Nephron (organoid): ENCODE data around the gene TEX14.

Source experiments
- H3K27ac Mint-ChIP-seq, 3 experiments: 2 replicates each; pipeline ENCODE4 v1.8.0; 2020; ENCODE audit warnings: mixed read lengths in 3 of 3, mild to moderate bottlenecking in 2 of 3, moderate library complexity in 1 of 3
- H3K27me3 Mint-ChIP-seq: 2 replicates; pipeline ENCODE4 v1.8.0; 2021; ENCODE audit warnings: low read depth, mild to moderate bottlenecking, moderate library complexity, mixed read lengths
- H3K36me3 Mint-ChIP-seq: 2 replicates; pipeline ENCODE4 v1.8.0; 2020; ENCODE audit warnings: low read depth, mixed read lengths
- H3K4me1 Mint-ChIP-seq: 2 replicates; pipeline ENCODE4 v1.8.0; 2020; ENCODE audit warnings: mixed read lengths
- H3K4me3 Mint-ChIP-seq, 3 experiments: 2 replicates each; pipeline ENCODE4 v1.8.0; 2020; ENCODE audit warnings: mild to moderate bottlenecking in 3 of 3, mixed read lengths in 3 of 3, moderate library complexity in 2 of 3
- H3K9me3 Mint-ChIP-seq: 2 replicates; pipeline ENCODE4 v1.8.0; 2020; ENCODE audit warnings: mixed read lengths
- TF ChIP-seq, protein P1 (sequence below), 3 experiments: fragments of 200-600 bp; sonication (generic); IDR thresholded peaks; one replicate each; pipeline ENCODE4 v1.5.0; 2021; ENCODE audit warnings: antibody characterized with exemption in 3 of 3; ENCODE audit not compliant: unreplicated experiment in 3 of 3

Gene TEX14

DNA sequence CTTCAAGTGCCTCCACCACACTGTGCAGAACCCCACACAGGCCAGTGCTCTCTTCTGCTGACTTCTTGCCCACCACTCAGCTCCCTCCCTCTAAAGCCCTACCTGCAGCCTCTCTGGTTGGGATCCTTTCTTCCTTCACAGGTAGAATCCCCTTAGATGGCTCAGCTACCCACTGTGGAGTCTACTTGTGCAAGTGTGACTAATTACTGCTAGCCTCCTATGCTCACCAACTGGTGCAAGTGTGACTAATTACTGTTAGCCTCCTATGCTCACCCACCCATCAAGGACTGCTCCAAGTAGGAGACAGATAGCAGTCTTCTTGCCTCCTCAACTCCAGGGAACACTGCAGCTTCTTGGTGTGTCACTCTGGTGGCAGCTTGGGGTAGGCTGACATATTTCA, 43.6 kb downstream of the TEX14 start:
- no peaks in the 10 kb centered on the region for H3K27me3 Mint-ChIP-seq
- no peaks in the 10 kb centered on the region for H3K9me3 Mint-ChIP-seq
- no peaks in the 10 kb centered on the region for H3K4me1 Mint-ChIP-seq

DNA sequence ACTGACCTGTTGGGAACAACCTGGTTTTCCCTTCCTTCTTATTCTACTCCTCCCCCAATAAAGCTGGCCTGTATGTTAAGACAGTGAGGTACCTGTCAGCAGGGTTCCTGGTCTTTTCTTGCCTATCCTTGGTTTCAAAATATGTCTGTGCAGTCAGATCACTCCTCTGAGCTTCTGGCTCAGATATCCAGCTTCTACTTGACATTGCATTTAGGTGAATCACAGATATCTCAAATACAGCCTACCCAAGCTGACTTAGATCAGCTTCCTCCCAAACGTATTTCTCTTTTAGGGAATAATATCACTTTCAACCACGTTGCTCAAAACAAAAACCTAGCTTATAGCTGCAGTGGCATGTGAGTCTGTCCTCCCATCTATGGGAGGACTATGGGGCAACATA, 48.7 kb downstream of the TEX14 start:
- Mint-ChIP-seq H3K27me3 (no peaks in the 10 kb centered on the region), H3K36me3 (no peaks in the 10 kb centered on the region), H3K4me3 (no peak overlapping the region), H3K4me1 (no peaks in the 10 kb centered on the region), H3K9me3 (no peaks in the 10 kb centered on the region), H3K27ac (no peak overlapping the region)
- TF ChIP-seq, protein P1, sequence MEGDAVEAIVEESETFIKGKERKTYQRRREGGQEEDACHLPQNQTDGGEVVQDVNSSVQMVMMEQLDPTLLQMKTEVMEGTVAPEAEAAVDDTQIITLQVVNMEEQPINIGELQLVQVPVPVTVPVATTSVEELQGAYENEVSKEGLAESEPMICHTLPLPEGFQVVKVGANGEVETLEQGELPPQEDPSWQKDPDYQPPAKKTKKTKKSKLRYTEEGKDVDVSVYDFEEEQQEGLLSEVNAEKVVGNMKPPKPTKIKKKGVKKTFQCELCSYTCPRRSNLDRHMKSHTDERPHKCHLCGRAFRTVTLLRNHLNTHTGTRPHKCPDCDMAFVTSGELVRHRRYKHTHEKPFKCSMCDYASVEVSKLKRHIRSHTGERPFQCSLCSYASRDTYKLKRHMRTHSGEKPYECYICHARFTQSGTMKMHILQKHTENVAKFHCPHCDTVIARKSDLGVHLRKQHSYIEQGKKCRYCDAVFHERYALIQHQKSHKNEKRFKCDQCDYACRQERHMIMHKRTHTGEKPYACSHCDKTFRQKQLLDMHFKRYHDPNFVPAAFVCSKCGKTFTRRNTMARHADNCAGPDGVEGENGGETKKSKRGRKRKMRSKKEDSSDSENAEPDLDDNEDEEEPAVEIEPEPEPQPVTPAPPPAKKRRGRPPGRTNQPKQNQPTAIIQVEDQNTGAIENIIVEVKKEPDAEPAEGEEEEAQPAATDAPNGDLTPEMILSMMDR (IDR thresholded peaks at IDR 0.05; ENCODE audit: unreplicated experiment in 3 of 3), result no peak

More for the DNA sequence above, 43.6 kb downstream of the TEX14 start:
- Mint-ChIP-seq H3K4me3 (no peak overlapping the region), H3K27ac (no peak overlapping the region), H3K36me3 (no peaks in the 10 kb centered on the region)
- TF ChIP-seq, protein P1 (IDR thresholded peaks at IDR 0.05; ENCODE audit: unreplicated experiment in 3 of 3), result no peak

DNA sequence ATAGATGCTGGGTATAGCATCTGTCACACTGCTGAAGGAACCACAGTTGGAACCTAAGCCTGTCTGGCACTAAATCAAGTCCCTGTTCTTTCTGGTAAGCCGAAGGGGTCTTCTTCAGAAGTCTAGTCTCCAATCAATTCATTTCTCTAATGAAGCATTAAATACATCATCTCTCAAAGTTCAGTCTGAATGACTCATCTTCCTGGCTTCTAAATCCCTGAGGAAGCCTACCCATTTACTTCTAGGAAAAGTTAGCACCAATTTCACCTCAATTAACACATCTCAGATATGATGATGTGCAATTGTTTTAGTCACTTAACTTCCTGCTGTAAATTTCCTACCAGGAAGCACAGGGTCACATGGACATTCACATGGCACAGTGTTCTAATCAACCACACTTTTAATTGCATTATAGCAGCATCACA, 49.9 kb downstream of the TEX14 start:
- TF ChIP-seq, protein P1 (IDR thresholded peaks at IDR 0.05; ENCODE audit: unreplicated experiment in 3 of 3), result no peak
- no peaks in the 10 kb centered on the region for H3K9me3 Mint-ChIP-seq
- no peak overlapping the region for H3K4me3 Mint-ChIP-seq
- no peaks in the 10 kb centered on the region for H3K27me3 Mint-ChIP-seq
- no peak overlapping the region for H3K27ac Mint-ChIP-seq
- H3K36me3 Mint-ChIP-seq, result no peaks in the 10 kb centered on the region
- H3K4me1 Mint-ChIP-seq, result no peaks in the 10 kb centered on the region

DNA sequence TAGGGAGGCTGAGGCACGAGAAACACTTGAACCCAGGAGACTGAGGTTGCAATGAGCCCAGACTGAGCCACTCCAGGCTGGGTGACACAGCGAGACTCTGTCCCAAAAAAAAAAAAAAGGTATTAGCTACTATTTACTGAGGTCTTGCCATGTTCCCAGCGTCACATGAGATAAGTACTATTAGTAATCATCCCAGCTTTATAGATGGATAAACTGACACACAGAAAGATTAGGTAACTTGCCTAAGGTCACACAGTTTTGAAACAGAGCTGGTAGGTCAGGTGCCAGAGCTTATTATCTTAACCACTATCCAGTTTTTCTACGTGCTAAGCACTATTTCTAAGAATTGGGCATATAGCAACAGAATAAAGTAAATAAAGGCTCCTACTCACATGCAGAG, 51.6 kb downstream of the TEX14 start:
- TF ChIP-seq, protein P1 (IDR thresholded peaks at IDR 0.05; ENCODE audit: unreplicated experiment in 3 of 3), result no peak
- no peaks in the 10 kb centered on the region for H3K4me1 Mint-ChIP-seq
- no peak overlapping the region for H3K4me3 Mint-ChIP-seq
- H3K27me3 Mint-ChIP-seq, result no peaks in the 10 kb centered on the region
- H3K9me3 Mint-ChIP-seq, result no peaks in the 10 kb centered on the region
- H3K36me3 Mint-ChIP-seq, result no peaks in the 10 kb centered on the region
- H3K27ac Mint-ChIP-seq, result no peak overlapping the region

DNA sequence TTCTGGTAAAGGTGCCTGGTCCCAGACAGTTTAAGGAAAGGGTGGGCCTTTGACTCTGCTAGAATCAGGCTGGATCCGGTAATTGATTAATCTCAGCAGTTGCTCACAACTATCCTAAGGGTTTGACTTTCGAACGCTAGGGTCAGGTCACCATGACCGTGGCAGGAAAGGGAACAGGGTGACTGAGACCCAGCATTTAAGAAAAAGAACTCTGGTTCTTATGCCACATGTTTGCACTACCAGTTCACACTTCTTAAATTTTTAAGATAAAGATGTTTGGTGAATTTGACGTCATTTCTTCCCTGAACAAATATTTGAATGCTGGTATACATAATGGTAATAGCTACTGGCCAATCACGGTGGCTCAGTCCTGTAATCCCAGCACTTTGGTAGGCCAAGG, 52.2 kb downstream of the TEX14 start:
- no peaks in the 10 kb centered on the region for H3K27me3 Mint-ChIP-seq
- TF ChIP-seq, protein P1 (IDR thresholded peaks at IDR 0.05; ENCODE audit: unreplicated experiment in 3 of 3), result no peak
- no peak overlapping the region for H3K27ac Mint-ChIP-seq
- no peaks in the 10 kb centered on the region for H3K4me1 Mint-ChIP-seq
- no peak overlapping the region for H3K4me3 Mint-ChIP-seq
- no peaks in the 10 kb centered on the region for H3K36me3 Mint-ChIP-seq
- H3K9me3 Mint-ChIP-seq, result no peaks in the 10 kb centered on the region

DNA sequence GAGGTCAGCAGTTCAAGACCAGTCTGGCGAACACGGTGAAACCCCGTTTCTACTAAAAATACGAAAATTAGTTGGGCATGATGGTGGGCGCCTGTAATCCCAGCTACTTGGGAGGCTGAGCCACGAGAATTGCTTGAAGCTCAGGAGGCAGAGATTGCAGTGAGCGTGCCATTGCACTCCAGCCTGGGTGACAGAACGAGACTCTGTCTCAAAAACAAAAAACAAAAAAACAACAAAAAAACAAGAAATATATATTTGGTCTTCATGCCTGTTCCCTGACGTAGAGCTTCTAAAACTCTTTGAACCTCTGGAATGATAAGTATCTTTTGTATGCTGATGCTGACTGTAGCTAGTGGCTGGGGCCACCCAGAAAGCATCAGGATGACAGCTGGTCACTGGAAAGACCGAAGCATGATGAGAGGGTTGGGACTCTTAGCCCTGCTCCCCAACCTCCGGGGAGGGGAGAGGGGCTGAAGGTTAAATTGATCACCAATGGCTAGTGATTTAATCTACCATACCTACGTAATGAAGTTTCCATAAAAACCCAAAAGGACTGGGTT, 54.8 kb downstream of the TEX14 start:
- Mint-ChIP-seq H3K9me3 (no peaks in the 10 kb centered on the region), H3K4me3 (no peak overlapping the region), H3K36me3 (no peaks in the 10 kb centered on the region), H3K27me3 (no peaks in the 10 kb centered on the region), H3K4me1 (no peaks in the 10 kb centered on the region), H3K27ac (no peak overlapping the region)
- TF ChIP-seq, protein P1 (IDR thresholded peaks at IDR 0.05; ENCODE audit: unreplicated experiment in 3 of 3), result no peak
